Measurements from ENCODE around the gene EBPL. TPM values are rescaled to one million over a fixed set of nuclear protein-coding genes. Genes with fewer than 3 reads are reported as not detected.
"Not testable (repeated sequence)": the region's sequence is repeated elsewhere in the genome, so short reads cannot be mapped to it uniquely, and the experiment has no call there.

The EBPL gene
- total RNA-seq, 4 donors from 2014 or later: 76.4 to 125 (median 99.4) TPM

DNA sequence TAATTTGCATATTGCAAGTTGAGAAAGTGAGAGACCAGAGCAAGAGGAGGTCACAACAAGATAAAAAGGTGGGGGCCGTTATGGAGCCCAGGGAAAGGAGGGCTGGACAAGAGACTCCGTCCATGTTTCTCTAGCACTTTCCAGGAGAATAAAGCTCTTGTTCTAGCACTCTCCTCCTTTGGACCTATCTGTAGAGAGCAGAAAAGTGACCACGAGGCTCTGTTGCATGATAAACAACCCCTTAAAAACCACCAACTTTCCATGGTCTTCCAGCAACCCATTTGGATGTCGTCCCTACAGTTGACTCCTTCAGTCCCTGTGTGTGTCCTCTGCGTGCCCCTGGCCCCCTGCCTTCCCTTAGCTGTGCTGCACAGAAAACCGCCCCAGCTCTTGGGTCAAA, 67.1 kb downstream of the EBPL start:
- no peak for TF ChIP-seq POLR2A (IDR thresholded peaks at IDR 0.05)
- TF ChIP-seq, protein P1, sequence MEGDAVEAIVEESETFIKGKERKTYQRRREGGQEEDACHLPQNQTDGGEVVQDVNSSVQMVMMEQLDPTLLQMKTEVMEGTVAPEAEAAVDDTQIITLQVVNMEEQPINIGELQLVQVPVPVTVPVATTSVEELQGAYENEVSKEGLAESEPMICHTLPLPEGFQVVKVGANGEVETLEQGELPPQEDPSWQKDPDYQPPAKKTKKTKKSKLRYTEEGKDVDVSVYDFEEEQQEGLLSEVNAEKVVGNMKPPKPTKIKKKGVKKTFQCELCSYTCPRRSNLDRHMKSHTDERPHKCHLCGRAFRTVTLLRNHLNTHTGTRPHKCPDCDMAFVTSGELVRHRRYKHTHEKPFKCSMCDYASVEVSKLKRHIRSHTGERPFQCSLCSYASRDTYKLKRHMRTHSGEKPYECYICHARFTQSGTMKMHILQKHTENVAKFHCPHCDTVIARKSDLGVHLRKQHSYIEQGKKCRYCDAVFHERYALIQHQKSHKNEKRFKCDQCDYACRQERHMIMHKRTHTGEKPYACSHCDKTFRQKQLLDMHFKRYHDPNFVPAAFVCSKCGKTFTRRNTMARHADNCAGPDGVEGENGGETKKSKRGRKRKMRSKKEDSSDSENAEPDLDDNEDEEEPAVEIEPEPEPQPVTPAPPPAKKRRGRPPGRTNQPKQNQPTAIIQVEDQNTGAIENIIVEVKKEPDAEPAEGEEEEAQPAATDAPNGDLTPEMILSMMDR (IDR thresholded peaks at IDR 0.05): no peak
- DNase-seq (ENCODE audit: low spot score in 2 of 2): no peak
- 87 to 91% methylated on average over 6 of the region's 6 CpGs for WGBS, 2 donors
- no peak overlapping the region for H3K4me3 ChIP-seq (ENCODE audit: low read depth, poor library complexity, severe bottlenecking)
- intact Hi-C loops (cut with DNase I; ENCODE audit: low total_unique reads): no loop called here

DNA sequence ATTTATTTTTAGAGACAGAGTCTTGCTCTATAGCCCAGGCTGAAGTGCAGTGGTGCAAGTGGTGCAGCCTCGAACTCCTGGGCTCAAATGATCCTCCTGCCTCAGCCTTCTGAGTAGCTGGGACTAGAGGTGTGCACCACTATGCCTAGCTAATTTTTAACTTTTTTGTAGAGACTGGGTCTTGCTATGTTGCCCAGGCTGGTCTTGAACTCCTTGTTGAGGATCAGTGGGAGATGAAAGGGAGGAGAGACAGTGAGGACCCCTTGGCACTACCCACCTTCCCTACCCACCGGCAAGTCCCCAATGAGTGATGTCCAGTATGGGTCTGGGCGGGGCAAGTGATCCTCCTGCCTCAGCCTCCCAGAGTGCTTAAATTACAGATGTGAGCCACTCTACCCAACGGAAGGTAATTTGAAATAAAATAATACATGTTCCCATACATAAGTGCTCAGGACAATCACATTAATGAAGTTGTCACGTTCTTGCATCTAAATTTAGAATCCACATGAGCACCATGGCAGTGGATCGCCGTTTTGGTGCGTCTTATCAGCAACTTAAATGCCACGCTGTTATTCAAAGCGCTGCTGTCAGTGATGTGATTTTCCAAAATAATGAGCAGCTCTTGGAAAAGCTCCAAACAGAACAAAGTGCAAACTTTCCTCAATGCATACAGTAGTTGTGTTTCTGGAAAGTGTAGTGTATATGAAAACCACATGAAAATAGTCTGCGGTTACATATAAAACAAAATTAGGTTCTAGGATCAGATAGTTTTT, 68.9 kb downstream of the EBPL start:
- no peak for DNase-seq (ENCODE audit: low spot score in 2 of 2)
- no peak overlapping the region for H3K4me3 ChIP-seq (ENCODE audit: low read depth, poor library complexity, severe bottlenecking)
- no peak for TF ChIP-seq POLR2A (IDR thresholded peaks at IDR 0.05)
- TF ChIP-seq, protein P1 (IDR thresholded peaks at IDR 0.05): no peak
- intact Hi-C loops (cut with DNase I; ENCODE audit: low total_unique reads): no loop called here
- 52 to 54% methylated on average over 11 of the region's 11 CpGs for WGBS, 2 donors

DNA sequence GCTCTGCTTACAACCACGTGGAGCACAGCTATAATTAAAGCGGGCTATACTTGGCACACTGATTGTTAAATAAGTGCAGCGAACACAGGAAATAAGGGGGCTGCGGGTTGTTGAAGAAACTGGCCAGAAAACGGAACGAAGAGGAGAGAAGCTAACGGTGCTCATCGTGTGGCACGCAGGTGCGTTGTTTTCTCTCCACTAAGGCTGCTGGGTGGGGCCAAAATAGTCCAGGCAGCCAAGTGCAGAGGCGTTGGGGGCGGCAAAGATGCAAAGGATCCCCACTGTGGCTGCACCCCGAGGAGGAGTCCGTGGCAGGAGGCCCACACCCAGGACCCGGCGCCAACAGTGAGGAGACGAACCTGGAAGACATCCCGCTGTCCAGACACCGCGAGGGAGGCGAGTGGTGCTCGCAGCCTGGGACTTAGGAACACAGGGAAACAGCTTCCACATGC, 71.1 kb downstream of the EBPL start:
- 38 to 49% methylated on average over 22 of the region's 22 CpGs for WGBS, 2 donors
- no peak for TF ChIP-seq POLR2A (IDR thresholded peaks at IDR 0.05)
- TF ChIP-seq, protein P1 (IDR thresholded peaks at IDR 0.05): no peak
- DNase-seq (ENCODE audit: low spot score in 2 of 2): no peak
- intact Hi-C loops (cut with DNase I; ENCODE audit: low total_unique reads): no loop called here
- H3K4me3 ChIP-seq (ENCODE audit: low read depth, poor library complexity, severe bottlenecking): no peak overlapping the region

DNA sequence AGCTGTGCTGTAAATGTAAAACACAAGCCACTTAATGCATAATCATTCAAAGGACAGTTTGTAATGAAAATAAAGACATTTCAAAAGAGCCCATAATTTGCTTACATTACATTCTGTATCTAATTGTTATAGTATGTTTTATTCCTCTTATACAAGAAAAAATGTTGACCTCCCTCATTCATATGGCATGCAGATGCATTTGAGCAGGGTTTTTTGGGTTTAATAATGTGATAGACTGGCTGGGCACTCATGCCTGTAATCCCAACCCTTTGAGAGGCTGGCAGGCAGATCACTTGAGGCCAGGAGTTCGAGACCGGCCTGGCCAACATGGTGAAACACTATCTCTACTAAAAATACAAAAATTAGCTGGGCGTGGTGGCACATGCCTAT, 74.6 kb downstream of the EBPL start:
- intact Hi-C loops (cut with DNase I; ENCODE audit: low total_unique reads): no loop called here
- H3K4me3 ChIP-seq (ENCODE audit: low read depth, poor library complexity, severe bottlenecking): no peak overlapping the region
- no peak for TF ChIP-seq POLR2A (IDR thresholded peaks at IDR 0.05)
- TF ChIP-seq, protein P1 (IDR thresholded peaks at IDR 0.05): no peak
- WGBS, 2 donors: 65 to 78% methylated on average over 3 of the region's 3 CpGs
- no peak for DNase-seq (ENCODE audit: low spot score in 2 of 2)

DNA sequence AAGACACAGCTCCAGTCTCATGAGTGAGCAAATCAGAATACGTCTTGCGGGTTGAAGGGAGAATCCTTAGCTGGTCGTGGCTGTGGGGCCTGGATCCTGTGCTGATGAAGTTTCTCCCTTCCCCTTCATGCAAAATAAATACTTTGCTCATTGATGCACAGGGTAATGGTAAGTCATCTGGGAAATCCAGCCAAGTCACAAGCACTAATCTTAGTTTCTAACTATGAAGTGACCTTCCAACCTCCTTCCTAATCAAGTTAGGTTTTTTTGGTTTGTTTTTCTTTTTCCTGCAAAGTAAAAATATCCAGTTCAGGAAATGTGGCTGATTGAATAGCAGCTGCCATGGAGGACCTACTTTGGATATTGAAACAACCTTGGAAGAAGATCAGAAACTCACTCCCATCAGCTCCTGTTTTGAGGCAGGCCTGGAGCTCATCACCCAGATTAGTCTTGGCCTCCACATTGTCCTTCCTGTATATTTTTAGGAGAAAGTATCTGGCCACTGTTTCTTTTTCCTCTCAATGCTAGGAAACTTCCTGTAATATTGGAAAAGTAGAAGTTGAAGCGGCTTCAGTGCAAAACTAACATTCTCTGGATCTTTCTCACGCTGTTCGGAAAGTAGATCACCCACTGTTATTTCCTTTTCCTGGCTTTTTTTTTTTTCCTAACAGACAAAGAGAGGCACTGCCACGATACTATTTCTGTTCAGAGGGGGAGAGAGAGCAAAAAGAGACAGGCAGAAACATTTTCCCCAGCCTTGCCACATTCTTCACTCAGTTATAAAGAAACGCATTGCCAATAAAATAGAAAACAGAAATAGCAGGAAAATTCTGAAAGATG, 75.2 kb downstream of the EBPL start:
- intact Hi-C loops (cut with DNase I; ENCODE audit: low total_unique reads): no loop called here
- WGBS, 2 donors: 54 to 67% methylated on average over 8 of the region's 8 CpGs

DNA sequence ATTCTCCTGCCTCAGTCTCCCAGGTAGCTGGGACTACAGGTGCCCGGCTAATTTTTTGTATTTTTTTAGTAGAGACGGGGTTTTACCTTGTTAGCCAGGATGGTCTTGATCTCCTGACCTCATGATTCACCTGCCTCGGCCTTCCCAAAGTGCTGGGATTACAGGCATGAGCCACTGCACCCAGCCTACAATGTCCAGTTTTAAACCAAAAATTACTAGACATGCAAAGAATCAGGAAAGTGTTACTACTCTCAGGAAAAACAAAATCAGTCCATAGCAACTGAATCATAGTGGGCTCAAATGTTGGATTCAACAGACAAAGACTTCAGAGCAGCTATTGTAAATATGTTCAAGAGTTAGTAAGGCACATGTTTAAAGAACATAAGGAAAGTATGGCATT, 79.2 kb downstream of the EBPL start:
- DNase-seq (ENCODE audit: low spot score in 2 of 2); intact Hi-C loops (cut with DNase I; ENCODE audit: low total_unique reads); H3K4me3 ChIP-seq (ENCODE audit: low read depth, poor library complexity, severe bottlenecking): not testable (repeated sequence)
- 95 to 96% methylated on average over 3 of the region's 3 CpGs for WGBS, 2 donors

More for the DNA sequence above, 75.2 kb downstream of the EBPL start:
- TF ChIP-seq, protein P1 (IDR thresholded peaks at IDR 0.05): no peak
- TF ChIP-seq POLR2A (IDR thresholded peaks at IDR 0.05): no peak
- no peak overlapping the region for H3K4me3 ChIP-seq (ENCODE audit: low read depth, poor library complexity, severe bottlenecking)
- no peak for DNase-seq (ENCODE audit: low spot score in 2 of 2)

All from lower leg skin (tissue), 4 donors.